Activated CD8-positive, alpha-beta memory T cell treated with anti-CD3 and anti-CD28 coated beads for 48 hours (primary cell): ENCODE measurements around the gene POLR2H.

Experiments
- DNase-seq, 3 experiments: peaks; one replicate each; pipeline ENCODE4 v3.0.0-alpha.2; 2020; ENCODE audit warnings: low read depth in 2 of 3, low spot score in 2 of 3

The POLR2H gene

DNA sequence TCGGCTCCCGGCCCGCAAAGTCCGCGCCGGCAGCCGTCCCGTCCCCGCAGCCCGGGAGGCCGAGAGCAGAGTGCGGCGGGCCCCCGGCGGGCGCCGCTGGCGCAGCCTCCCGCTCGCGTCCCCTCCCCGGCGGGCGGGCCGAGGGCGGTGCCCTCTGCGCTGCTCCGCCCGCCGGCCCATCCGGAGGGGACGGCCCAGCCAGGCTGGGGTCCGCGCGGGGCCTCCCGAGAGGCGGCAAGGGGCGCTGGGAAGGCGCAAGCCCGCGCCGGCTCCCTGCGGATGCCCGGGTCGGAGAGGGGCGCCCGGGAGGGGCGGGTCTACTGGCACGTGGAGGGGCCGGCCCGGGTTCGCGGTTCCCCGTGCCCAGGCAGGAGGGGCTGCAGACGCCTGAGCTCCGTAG is at the start of gene POLR2H, which contains the start of gene CLCN2:
TSS of gene POLR2H (plus strand) at position 179 of the 400 bp plus-strand sequence. CDS start 1,783 bp downstream, outside the sequence.
TSS of gene CLCN2 (minus strand) at position 74 of the 400 bp plus-strand sequence. CDS start 126 bp downstream, outside the sequence.
- peak in 2 of 3 experiments; percentile 37 to 51 for DNase-seq

DNA sequence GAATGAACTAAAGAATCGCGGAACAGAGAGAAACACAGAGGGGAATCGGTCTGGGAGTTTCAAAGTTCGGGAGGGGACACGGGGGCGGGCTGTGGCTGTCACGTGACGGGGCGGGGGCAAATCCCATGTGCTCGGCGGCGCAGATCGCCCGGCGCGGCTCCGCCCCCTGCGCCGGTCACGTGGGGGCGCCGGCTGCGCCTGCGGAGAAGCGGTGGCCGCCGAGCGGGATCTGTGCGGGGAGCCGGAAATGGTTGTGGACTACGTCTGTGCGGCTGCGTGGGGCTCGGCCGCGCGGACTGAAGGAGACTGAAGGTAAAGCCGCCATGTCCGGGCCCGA is 47.2 kb upstream of the POLR2H start, which contains the start of gene EIF4G1:
TSS of gene EIF4G1 (plus strand) at position 244 of the 337 bp plus-strand sequence. CDS start 1,191 bp downstream, outside the sequence.
- peak; percentile 73 to 88 (median 75) for DNase-seq

DNA sequence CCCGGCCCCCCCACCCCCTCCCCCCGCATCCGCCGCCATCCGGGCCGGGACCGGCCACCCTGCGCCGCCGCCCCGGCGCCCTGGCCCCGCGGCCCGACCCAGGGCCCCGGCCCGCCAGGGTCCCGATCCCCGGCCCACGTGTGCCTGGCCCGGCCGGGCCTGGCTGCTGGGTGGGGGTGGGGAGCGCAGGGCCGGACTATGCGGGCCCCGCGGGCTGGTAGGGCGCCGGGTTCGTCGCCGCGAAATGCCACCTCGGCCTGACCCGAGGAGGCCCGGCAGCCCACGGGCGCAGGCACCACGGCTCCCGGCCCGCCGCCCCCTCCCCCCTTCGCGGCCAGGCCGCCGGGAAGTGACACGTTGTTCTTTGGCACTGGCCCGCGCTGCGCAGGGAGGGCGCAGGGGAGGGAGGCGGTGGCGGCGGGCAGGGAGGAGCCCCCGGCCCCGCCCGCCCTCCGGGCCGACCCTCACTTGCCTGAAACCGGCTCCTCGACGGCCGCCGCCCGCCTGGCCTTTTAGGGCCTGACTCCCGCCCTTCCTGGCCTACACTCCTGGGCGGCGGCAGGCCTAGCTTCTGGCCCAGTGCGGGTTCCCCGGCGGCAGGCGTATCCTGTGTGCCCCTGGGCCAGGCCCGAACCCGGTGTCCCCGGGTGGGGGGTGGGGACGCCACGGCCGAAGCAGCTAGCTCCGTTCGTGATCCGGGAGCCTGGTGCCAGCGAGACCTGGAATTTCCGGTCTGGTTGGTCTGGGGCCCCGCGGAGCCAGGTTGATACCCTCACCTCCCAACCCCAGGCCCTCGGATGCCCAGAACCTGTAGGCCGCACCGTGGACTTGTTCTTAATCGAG is 46.6 kb upstream of the POLR2H start:
- peak in 1 of 3 experiments; percentile 40 for DNase-seq

DNA sequence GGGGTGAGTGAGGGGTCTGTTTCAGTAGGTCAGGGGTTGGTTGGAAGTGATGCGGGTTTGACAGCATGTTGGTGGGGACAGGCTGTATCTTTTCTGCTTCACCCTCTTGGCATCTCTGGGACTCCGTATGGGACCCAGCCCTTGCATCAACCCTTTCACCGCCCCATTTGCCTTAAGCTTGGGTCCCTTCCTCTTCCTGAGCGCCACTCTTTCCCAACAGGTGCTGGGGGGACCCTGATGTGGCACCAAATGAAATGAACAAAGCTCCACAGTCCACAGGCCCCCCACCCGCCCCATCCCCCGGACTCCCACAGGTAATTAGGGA is 46.0 kb upstream of the POLR2H start:
- DNase-seq: no peak

DNA sequence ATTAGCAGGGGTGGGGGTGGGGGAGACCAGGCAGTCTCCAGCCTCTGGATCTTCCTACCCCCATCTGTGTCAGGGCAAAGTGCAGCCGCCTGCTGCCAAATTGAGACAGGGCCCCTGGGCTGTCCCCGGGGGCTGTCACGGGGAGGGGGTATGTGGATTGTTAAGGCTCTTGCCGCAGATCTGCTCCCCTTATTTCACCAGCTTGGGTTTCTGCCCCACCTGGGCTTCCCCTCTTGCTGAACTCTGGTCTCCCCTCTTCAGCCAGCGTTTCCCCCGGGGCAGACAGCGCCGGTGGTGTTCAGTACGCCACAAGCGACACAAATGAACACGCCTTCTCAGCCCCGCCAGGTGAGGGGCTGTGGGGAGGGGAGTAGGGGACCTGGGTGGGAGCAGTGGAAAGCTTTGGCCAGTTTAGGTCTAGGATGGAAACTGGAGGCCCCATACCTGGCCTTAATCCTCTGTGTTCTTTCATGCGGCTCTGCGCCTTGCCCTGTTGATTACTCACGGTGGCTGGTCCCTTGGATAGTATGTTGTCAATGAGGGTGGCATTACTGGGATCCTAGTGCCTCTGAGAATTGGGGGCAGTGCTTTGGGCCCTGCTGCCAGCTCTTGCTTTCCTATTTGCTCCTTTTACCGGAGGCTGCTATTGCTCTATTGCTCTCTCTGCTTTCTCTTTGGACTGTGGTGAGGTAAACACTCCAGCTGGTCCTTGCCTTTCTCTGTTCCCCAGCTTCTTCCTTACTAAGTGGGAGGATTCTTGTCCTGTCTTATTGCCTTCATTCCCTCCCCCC is 45.4 kb upstream of the POLR2H start:
- DNase-seq: no peak

DNA sequence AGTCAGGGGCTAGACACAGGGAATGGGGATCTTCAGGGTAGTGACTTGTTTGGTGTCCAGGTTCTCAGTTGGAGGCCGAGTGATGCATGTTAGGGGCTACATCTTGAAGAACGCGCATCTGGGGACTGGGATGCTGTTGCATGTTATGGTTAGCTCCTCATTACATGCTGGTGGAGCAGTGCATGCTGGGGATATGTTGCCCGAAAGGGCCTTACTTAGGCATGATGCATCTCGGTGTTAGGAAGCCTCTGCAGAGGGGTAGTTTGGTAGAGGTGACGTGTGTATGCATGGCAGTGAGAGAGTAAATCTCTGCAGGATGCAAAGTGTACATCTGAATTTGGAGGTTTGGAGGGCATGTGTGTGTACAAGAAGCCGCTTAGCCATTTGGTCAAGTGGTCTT is 44.7 kb upstream of the POLR2H start:
- DNase-seq: no peak

DNA sequence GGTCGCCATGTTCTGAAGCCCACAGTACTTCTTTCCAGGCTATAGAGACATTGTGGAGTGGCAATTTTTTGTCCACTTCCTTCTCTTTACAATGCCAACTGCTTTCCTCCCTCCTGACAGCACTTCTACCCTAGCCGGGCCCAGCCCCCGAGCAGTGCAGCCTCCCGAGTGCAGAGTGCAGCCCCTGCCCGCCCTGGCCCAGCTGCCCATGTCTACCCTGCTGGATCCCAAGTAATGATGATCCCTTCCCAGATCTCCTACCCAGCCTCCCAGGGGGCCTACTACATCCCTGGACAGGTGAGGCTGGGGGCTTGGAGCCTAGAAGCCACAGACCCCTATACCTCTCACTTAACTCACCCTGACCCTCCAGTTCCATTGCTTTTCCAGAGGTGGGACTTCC is 44.3 kb upstream of the POLR2H start:
- no peak for DNase-seq

DNA sequence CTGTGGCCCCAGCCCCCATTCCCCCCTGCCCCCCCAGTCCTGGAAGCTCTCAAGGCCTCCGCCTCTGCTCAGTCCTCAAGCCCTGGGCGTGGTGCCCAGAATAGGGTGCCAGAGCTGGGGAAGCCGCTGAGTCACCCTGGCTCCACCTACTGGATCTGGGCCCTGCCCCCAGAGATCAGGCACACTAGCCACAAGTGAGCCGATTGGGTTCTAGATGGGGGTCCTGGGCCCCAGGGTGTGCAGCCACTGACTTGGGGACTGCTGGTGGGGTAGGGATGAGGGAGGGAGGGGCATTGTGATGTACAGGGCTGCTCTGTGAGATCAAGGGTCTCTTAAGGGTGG is 41.4 kb upstream of the POLR2H start:
- DNase-seq: no peak

DNA sequence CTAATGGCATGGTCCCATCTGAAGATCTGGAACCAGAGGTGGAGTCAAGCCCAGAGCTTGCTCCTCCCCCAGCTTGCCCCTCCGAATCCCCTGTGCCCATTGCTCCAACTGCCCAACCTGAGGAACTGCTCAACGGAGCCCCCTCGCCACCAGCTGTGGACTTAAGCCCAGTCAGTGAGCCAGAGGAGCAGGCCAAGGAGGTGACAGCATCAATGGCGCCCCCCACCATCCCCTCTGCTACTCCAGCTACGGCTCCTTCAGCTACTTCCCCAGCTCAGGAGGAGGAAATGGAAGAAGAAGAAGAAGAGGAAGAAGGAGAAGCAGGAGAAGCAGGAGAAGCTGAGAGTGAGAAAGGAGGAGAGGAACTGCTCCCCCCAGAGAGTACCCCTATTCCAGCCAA is 39.8 kb upstream of the POLR2H start:
- DNase-seq: no peak

DNA sequence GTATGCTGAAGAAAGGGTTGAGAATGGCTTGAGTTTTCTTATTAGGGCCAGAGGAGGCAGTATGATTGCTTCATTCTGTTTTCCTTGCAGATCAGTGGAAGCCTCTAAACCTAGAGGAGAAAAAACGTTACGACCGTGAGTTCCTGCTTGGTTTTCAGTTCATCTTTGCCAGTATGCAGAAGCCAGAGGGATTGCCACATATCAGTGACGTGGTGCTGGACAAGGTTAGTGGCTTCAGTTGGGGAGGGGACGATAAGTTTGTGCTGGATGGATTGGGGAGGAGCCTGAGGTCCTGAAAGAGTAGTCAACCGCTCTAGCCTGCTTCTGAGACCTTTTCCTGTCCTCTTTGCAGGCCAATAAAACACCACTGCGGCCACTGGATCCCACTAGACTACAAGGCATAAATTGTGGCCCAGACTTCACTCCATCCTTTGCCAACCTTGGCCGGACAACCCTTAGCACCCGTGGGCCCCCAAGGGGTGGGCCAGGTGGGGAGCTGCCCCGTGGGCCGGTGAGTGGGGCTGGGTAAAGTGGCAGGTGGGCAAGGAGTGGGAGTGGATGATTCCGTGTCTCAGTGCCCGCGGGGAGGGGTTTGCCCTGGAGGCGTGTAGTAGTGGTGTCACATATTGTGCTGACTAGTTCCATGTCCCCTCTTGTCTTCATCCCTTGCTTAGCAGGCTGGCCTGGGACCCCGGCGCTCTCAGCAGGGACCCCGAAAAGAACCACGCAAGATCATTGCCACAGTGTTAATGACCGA is 38.6 kb upstream of the POLR2H start:
- DNase-seq: no peak

DNA sequence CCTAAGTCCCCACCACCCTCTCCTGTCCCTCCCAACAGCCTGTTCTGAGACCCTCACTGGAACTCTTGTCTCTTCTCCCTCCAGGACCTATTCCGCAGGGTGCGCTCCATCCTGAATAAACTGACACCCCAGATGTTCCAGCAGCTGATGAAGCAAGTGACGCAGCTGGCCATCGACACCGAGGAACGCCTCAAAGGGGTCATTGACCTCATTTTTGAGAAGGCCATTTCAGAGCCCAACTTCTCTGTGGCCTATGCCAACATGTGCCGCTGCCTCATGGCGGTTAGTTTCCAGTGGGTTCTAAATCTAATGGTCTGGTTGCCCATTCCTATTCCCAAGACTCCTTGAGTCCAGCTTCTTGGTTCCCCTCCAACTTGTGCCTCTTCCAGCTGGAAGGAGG is 37.8 kb upstream of the POLR2H start:
- DNase-seq: no peak

DNA sequence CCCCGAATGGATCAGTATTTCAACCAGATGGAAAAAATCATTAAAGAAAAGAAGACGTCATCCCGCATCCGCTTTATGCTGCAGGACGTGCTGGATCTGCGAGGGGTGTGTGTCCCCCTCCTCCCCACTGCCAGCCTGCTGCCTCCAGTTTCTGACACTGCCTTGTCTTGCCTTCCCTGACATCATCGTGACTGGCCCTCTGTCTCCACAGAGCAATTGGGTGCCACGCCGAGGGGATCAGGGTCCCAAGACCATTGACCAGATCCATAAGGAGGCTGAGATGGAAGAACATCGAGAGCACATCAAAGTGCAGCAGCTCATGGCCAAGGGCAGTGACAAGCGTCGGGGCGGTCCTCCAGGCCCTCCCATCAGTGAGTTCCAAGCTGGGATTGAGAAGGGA is 36.2 kb upstream of the POLR2H start:
- no peak for DNase-seq

DNA sequence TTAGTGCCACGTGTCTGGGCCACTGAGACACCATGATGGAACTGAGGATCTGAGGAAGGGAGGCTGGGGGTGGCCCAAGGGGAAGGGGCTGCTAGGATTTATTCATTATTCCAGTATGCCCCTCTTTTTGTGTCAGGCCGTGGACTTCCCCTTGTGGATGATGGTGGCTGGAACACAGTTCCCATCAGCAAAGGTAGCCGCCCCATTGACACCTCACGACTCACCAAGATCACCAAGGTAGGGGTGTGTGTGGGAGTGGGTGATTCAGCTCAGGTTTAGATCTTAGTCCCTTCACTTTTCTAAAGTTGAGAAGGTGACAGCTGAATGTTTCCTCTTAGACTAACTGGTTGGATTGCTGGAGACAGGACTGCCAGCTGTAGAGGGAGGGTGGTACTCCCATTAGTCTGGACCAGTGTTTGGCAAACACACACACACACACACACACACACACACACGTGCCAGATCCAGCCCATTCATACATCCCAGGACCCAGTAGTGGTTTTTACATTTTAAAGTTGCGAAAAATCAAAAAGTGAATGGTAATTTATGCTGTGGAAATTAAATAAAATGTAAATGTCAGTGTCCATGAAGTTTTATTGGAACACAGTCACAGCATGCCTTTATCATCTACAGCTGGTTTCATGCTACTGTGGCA is 35.7 kb upstream of the POLR2H start:
- no peak for DNase-seq

DNA sequence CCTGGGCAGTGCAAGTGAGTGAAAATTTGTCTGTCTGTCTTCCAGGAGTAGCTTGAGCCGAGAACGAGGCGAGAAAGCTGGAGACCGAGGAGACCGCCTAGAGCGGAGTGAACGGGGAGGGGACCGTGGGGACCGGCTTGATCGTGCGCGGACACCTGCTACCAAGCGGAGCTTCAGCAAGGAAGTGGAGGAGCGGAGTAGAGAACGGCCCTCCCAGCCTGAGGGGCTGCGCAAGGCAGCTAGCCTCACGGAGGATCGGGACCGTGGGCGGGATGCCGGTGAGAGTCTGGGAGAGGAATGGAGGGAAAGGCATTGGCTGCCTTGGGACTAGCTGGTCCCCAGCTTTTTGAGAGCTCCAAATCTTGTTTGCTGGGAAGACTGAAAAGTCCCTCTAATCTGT is 34.3 kb upstream of the POLR2H start:
- DNase-seq: no peak

DNA sequence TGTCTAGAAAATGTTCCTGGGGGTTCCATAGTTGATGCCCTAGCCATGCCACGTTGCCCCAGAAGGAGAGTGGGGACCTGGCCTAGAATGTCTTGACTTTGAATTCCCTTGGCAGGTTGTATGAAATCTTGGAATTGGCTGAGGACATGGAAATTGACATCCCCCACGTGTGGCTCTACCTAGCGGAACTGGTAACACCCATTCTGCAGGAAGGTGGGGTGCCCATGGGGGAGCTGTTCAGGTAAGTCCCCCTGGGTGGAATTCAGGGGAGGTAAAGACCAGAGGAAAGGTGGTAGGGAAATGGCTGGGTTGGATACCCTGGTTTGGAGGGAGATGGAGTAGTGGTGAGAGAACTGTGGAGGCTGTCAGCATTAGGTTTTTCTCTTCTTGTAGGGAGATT is 33.0 kb upstream of the POLR2H start:
- no peak for DNase-seq

DNA sequence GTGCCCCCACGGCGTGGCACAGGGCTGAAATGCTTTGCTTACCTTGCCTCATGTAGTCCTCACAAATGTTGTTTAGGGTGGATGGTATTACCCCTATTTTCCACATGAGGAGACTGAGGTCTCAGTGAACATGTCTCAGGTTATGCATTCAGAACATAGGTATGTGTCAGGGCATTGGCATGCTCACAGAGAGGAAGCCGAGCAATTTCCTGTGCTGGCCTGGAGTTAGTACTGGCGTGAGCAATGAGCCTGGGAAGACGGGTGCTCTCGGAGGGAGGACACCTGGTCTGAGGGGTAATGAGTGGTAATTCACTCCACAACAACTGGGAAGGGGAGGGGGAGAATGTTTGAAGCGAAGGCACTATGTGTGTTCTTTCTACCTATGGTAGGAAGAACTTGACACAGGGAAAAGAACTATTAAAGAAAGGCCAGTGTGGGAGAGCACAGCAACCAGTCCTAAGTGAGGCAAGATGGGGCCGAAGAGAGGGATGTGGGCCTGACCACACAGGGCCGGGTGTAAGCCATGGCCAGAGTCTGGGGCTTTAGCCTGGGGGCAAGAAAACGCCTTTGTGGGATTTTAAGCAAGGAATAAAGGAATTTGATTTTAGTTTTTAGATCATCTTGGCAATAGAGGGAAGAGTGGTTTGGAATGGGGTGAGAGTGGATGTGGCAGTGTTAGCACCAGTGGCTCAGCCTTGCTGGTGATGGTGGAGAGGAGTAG is 29.0 kb upstream of the POLR2H start:
- DNase-seq: no peak

DNA sequence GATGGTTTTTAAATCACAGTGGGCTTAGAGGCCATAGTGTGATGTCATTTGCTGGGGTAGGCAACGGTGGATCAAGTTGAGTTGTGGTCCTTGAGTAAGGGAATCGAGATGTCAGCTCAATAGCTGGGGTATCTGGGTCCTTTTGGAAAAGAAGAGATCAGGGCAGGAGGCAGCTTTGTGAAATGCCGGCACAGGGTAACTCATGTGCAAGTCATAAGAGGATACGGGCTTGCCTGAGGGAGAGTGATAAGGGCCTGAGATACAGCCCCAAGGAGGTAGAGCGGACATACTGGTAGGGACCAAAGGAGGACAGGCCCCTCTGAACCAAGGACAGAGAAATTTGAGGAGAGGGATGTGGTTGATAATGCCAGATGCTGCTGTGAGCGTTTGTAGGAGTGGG is 28.3 kb upstream of the POLR2H start:
- DNase-seq: no peak

DNA sequence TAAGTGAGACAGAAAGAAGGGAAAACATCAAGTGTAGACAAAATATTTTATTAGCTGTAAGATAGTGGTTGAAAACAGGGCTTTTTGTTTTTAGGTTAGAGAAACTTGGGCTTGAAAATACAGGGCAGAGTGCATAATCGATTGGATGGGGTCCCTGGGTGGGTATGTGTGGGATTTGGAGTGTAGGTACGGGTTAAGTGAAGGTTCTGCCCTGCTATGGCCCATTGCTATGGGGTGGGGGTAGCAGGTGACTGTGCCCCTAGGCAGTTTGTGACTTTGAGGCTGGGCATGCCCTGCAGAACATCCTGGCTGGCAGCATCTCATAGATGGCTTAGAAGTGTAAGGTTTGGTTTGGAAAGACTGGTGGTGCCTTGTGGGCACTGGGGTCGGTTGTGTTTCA is 27.8 kb upstream of the POLR2H start:
- no peak for DNase-seq

DNA sequence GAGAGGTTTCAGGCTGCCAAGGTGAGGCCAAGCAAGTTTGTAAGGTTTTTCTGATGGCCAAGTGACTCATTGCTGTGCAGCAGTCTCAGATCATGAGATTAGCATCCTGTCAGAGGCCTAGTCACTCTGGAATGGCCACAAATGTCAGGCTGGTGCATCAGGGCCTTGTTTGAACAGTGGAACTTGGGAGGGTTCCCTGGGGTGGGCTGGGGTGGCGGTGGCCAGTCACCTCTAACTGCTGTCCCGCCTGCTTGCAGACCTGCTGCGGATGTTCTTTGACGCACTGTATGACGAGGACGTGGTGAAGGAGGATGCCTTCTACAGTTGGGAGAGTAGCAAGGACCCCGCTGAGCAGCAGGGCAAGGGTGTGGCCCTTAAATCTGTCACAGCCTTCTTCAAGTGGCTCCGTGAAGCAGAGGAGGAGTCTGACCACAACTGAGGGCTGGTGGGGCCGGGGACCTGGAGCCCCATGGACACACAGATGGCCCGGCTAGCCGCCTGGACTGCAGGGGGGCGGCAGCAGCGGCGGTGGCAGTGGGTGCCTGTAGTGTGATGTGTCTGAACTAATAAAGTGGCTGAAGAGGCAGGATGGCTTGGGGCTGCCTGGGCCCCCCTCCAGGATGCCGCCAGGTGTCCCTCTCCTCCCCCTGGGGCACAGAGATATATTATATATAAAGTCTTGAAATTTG is 26.9 kb upstream of the POLR2H start:
- no peak for DNase-seq

DNA sequence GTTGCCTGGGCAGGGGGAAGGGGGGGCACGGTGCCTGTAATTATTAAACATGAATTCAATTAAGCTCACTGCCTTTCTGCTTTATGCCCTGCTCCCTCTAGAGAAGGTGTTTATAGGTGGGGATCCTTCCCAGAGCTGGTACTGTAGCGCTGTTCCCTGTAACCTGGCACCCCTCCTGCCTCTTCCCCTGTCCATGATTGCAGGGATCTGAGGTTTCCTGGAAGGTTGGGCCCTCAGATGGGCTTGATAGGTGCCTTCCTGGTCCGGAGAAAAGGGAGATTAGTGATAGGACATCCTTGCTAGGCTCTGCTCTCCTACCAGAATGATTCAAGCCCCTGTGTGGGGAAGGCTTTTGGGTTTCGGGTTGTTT is 26.2 kb upstream of the POLR2H start:
- no peak for DNase-seq
